MCF 10A (cell line): ENCODE measurements around the gene CRYBG3. TPM values are rescaled to one million over a fixed set of nuclear protein-coding genes. Genes with fewer than 3 reads are reported as not detected.

Experiments
- BruUV-seq: library from RNA; stranded (reverse); fragments of 400-500 nt; replicated peaks from 2 replicates; lab custom pipeline; 2021; lab: Mats Ljungman, UMichigan
- CTCF ChIA-PET: fragments of 300-600 bp; sonication (Branson Sonifier 250); formaldehyde crosslinking; extraction: SDS; loops from one replicate; lab custom pipeline; 2021; ENCODE audit warnings: antibody characterized with exemption, inconsistent platforms; lab: Yijun Ruan, JAX
- POLR2A ChIA-PET: fragments of 300-600, 350-650 bp; sonication (Branson Sonifier 250); formaldehyde crosslinking; extraction: SDS; loops from one replicate; lab custom pipeline; 2020; ENCODE audit warnings: antibody characterized with exemption, inconsistent platforms; lab: Yijun Ruan, JAX
- DNase-seq: peaks from one replicate; pipeline ENCODE4 v3.0.0-alpha.2; 2018; ENCODE audit not compliant: unreplicated experiment
- H3K27ac Mint-ChIP-seq: one replicate; pipeline ENCODE4 v1.8.0; 2022; ENCODE audit warnings: mild to moderate bottlenecking, low read depth, mixed read lengths; ENCODE audit not compliant: unreplicated experiment
- H3K27me3 Mint-ChIP-seq: one replicate; pipeline ENCODE4 v1.8.0; 2022; ENCODE audit warnings: mixed read lengths; ENCODE audit not compliant: insufficient read depth, unreplicated experiment
- H3K36me3 Mint-ChIP-seq: one replicate; pipeline ENCODE4 v1.8.0; 2022; ENCODE audit warnings: mild to moderate bottlenecking, moderate library complexity, mixed read lengths; ENCODE audit not compliant: insufficient read depth, unreplicated experiment
- H3K4me1 Mint-ChIP-seq: one replicate; pipeline ENCODE4 v1.8.0; 2022; ENCODE audit warnings: mixed read lengths; ENCODE audit not compliant: insufficient read depth, unreplicated experiment
- H3K4me3 Mint-ChIP-seq: one replicate; pipeline ENCODE4 v1.8.0; 2022; ENCODE audit warnings: mild to moderate bottlenecking, moderate library complexity, mixed read lengths; ENCODE audit not compliant: unreplicated experiment
- H3K9me3 Mint-ChIP-seq: one replicate; pipeline ENCODE4 v1.8.0; 2022; ENCODE audit warnings: mixed read lengths; ENCODE audit not compliant: unreplicated experiment
- intact Hi-C: fragments of 100-400 bp; cut with micrococcal nuclease; formaldehyde crosslinking; loops from 2 replicates; pipeline ENCODE4 v1.14.1; 2022
- total RNA-seq: library from RNA; stranded (reverse); gene quantifications from 2 replicates; pipeline ENCODE4 v1.2.3, GENCODE V29; 2022
- TF ChIP-seq, protein P1 (sequence below): fragments of 200-600 bp; IDR thresholded peaks from one replicate; pipeline ENCODE4 v1.8.0; 2022; ENCODE audit warnings: antibody characterized with exemption, mild to moderate bottlenecking; ENCODE audit not compliant: unreplicated experiment

CRYBG3 gene
- total RNA-seq, 1 experiment from 2014 or later, result 7.2 TPM

- Mint-ChIP-seq H3K4me3 (no peak overlapping the region), H3K9me3 (no peaks in the 10 kb centered on the region), H3K4me1 (peaks cover 6% of the 10 kb centered on the region), H3K27me3 (no peaks in the 10 kb centered on the region), H3K27ac (no peak overlapping the region), H3K36me3 (no peaks in the 10 kb centered on the region)
- no peak for DNase-seq
- intact Hi-C loops, result no loop called here
- CTCF ChIA-PET, result interaction anchor here (0.6 to 1.5 kb wide), 2 partner anchors 8 to 11 kb away, joined by 3 to 5 read pairs; no protein-coding TSS in a partner anchor
- no TSS peak for BruUV-seq
- TF ChIP-seq, protein P1, sequence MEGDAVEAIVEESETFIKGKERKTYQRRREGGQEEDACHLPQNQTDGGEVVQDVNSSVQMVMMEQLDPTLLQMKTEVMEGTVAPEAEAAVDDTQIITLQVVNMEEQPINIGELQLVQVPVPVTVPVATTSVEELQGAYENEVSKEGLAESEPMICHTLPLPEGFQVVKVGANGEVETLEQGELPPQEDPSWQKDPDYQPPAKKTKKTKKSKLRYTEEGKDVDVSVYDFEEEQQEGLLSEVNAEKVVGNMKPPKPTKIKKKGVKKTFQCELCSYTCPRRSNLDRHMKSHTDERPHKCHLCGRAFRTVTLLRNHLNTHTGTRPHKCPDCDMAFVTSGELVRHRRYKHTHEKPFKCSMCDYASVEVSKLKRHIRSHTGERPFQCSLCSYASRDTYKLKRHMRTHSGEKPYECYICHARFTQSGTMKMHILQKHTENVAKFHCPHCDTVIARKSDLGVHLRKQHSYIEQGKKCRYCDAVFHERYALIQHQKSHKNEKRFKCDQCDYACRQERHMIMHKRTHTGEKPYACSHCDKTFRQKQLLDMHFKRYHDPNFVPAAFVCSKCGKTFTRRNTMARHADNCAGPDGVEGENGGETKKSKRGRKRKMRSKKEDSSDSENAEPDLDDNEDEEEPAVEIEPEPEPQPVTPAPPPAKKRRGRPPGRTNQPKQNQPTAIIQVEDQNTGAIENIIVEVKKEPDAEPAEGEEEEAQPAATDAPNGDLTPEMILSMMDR, result no peak
- POLR2A ChIA-PET, result interaction anchor here (3.0 kb wide), 1 partner anchor 17 kb away, joined by 12 read pairs; the partner anchor contains the start of gene CRYBG3
These were observed 18.1 kb downstream of the CRYBG3 start for GRCh38 chr3:97839944-97840343.

DNA sequence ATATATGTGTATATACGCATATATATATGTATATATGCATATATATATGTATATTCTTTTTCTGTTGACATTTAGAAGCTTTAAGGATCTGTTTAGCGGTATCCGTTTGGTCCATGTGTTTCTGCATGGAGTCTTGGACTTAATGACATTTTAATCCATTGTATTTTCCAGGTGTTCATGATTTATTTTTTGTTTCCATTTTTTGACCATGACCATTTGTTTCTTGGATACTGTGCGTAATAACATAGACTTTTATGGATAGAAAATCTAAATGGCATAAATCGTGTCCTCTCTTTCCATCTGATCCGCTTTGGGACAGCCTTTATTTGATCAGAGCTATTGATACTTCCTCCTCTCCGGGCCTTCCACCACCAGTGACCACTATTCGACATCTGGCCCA lies 19.5 kb downstream of the CRYBG3 start:
- BruUV-seq, result no TSS peak
- no peak overlapping the region for H3K4me3 Mint-ChIP-seq
- TF ChIP-seq, protein P1, result no peak
- H3K27me3 Mint-ChIP-seq, result no peaks in the 10 kb centered on the region
- H3K4me1 Mint-ChIP-seq, result peaks cover 6% of the 10 kb centered on the region
- no peak overlapping the region for H3K27ac Mint-ChIP-seq
- H3K36me3 Mint-ChIP-seq, result no peaks in the 10 kb centered on the region
- CTCF ChIA-PET, result interaction anchor here (0.6 to 1.5 kb wide), 3 partner anchors 10 to 172 kb away, joined by 3 to 5 read pairs (median 4); no protein-coding TSS in a partner anchor
- POLR2A ChIA-PET, result interaction anchor here (0.7 to 3.0 kb wide), 4 partner anchors 18 to 93 kb away, joined by 3 to 12 read pairs (median 4); partner anchors contain the start of gene CRYBG3
- intact Hi-C loops, result no loop called here
- no peaks in the 10 kb centered on the region for H3K9me3 Mint-ChIP-seq
- no peak for DNase-seq

DNA sequence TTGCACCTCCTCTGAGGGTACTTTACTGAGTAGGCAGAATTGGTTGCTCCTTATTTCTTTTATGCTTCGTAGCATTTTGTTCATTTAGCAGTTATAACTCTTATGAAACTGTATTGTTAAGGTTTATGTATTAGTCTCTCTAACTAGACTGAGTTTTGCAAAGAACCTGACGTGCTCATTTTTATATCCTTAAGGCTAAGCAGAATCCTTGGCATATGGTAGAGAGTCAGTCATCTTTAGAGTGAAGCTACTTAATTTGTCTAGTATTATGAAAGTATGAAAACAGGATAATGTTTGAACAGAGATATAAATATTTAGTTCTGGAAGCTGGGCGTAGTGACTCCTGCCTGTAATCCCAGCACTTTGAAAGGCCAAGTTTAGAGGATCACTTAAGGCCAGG lies 20.1 kb downstream of the CRYBG3 start:
- DNase-seq, result no peak
- BruUV-seq, result no TSS peak
- CTCF ChIA-PET, result no interaction called here
- intact Hi-C loops, result no loop called here
- POLR2A ChIA-PET, result interaction anchor here (1.2 to 3.0 kb wide), 3 partner anchors 19 to 31 kb away, joined by 3 to 12 read pairs (median 6); partner anchors contain the start of gene CRYBG3
- H3K4me1 Mint-ChIP-seq, result peaks cover 6% of the 10 kb centered on the region
- H3K4me3 Mint-ChIP-seq, result no peak overlapping the region
- no peaks in the 10 kb centered on the region for H3K9me3 Mint-ChIP-seq
- TF ChIP-seq, protein P1, result no peak
- no peaks in the 10 kb centered on the region for H3K36me3 Mint-ChIP-seq
- no peak overlapping the region for H3K27ac Mint-ChIP-seq
- no peaks in the 10 kb centered on the region for H3K27me3 Mint-ChIP-seq

DNA sequence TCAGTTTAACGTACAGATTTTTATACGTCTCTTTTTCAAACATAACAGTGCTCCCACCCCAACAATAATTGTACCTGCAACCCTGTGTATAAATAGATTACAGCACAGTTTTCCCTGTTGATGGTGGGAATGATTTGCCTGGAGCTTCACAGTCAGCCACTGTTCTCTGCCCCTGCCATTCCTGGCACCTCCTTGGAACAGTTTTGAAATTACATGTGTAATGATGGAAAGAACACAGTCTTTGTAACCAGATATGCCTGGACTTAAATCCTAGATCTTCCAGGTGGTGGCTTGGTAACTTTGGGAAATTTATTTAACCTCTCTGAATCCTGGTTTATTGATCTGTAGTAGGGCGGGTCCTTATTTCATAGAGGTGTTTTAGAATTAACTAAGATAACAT lies 27.0 kb downstream of the CRYBG3 start:
- Mint-ChIP-seq H3K27ac (no peak overlapping the region), H3K4me3 (no peak overlapping the region), H3K27me3 (no peaks in the 10 kb centered on the region), H3K9me3 (peaks cover 1% of the 10 kb centered on the region), H3K4me1 (no peaks in the 10 kb centered on the region), H3K36me3 (no peaks in the 10 kb centered on the region)
- CTCF ChIA-PET, result no interaction called here
- DNase-seq, result no peak
- POLR2A ChIA-PET, result no interaction called here
- TF ChIP-seq, protein P1, result no peak
- intact Hi-C loops, result no loop called here
- BruUV-seq, result no TSS peak
